HEK293T (cell line): ENCODE results near the gene YBX3.

Experiments used
- CTCF ChIA-PET: fragments of 350-600 bp; formaldehyde crosslinking; extraction: SDS; loops from one replicate; lab custom pipeline; 2021; ENCODE audit warnings: antibody characterized with exemption, inconsistent platforms; lab: Yijun Ruan, JAX
- POLR2A ChIA-PET: fragments of 350-600 bp; formaldehyde crosslinking; extraction: SDS; loops from one replicate; lab custom pipeline; 2020; ENCODE audit warnings: antibody characterized with exemption, inconsistent platforms; lab: Yijun Ruan, JAX
- DNase-seq: peaks from one replicate; pipeline ENCODE4 v3.0.0; 2012; ENCODE audit warnings: mixed read lengths; ENCODE audit errors: extremely low spot score
- ARNT ChIP-seq: fragments of 450-650 bp; IDR thresholded peaks from 2 replicates; pipeline ENCODE4 v1.6.1; 2017; ENCODE audit warnings: mild to moderate bottlenecking
- BHLHE40 ChIP-seq: fragments of 450-650 bp; IDR thresholded peaks from 2 replicates; pipeline ENCODE4 v1.6.1; 2016; ENCODE audit warnings: mild to moderate bottlenecking, moderate library complexity, borderline replicate concordance
- CTBP1 ChIP-seq: fragments of 450-650 bp; IDR thresholded peaks from 2 replicates; pipeline ENCODE4 v1.6.1; 2016; ENCODE audit warnings: borderline replicate concordance
- ELF4 ChIP-seq: fragments of 450-650 bp; IDR thresholded peaks from 2 replicates; pipeline ENCODE4 v1.6.1; 2017; ENCODE audit warnings: antibody characterized with exemption
- FOXA1 ChIP-seq: fragments of 450-650 bp; IDR thresholded peaks from 2 replicates; pipeline ENCODE4 v1.6.1; 2016; ENCODE audit warnings: mild to moderate bottlenecking
- FOXK2 ChIP-seq: fragments of 450-650 bp; IDR thresholded peaks from 2 replicates; pipeline ENCODE4 v1.6.1; 2016; ENCODE audit warnings: mild to moderate bottlenecking
- FOXM1 ChIP-seq: fragments of 450-650 bp; IDR thresholded peaks from 2 replicates; pipeline ENCODE4 v1.6.1; 2017; ENCODE audit warnings: mild to moderate bottlenecking, borderline replicate concordance
- HDGF ChIP-seq: fragments of 450-650 bp; IDR thresholded peaks from 2 replicates; pipeline ENCODE4 v1.6.1; 2017; ENCODE audit warnings: antibody characterized with exemption, borderline replicate concordance
- L3MBTL2 ChIP-seq: fragments of 450-650 bp; conservative IDR thresholded peaks from 2 replicates; pipeline ENCODE4 v1.6.1; 2016; ENCODE audit warnings: mild to moderate bottlenecking
- LEF1 ChIP-seq: fragments of 450-650 bp; IDR thresholded peaks from 2 replicates; pipeline ENCODE4 v1.6.1; 2017; ENCODE audit warnings: mild to moderate bottlenecking, borderline replicate concordance
- NFRKB ChIP-seq: fragments of 450-650 bp; IDR thresholded peaks from 2 replicates; pipeline ENCODE4 v1.6.1; 2016; ENCODE audit warnings: mild to moderate bottlenecking, moderate library complexity
- SP1 ChIP-seq: fragments of 450-650 bp; IDR thresholded peaks from 2 replicates; pipeline ENCODE4 v1.6.1; 2017
- SUZ12 ChIP-seq: fragments of 450-650 bp; IDR thresholded peaks from 2 replicates; pipeline ENCODE4 v1.6.1; 2016; ENCODE audit warnings: mild to moderate bottlenecking
- TARDBP ChIP-seq: fragments of 450-650 bp; IDR thresholded peaks from 2 replicates; pipeline ENCODE4 v1.6.1; 2016
- ZNF384 ChIP-seq: fragments of 450-650 bp; IDR thresholded peaks from 2 replicates; pipeline ENCODE4 v1.6.1; 2016
- TF ChIP-seq, protein P1 (sequence below): fragments of 450-650 bp; IDR thresholded peaks from 2 replicates; pipeline ENCODE4 v1.6.1; 2016

The YBX3 gene

DNA sequence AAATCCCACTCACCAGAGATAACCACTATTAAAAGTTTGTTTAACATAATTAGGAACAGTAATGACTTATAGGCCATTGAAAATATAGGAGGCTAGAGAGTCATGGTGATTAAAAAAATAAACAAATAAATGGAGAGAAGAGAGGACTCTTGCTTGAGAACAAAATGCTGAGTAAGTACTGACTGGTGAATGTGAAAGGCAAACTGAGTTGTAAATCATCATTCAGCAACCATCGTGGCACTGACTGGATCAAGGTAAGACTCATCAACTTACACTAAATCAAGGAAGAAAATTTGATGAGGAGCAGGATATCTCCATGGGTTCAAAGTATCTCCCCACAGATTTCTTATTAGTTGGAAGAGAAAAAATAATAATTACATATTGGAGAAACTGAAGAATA, 14.1 kb upstream of the YBX3 start:
- CTCF ChIA-PET = no interaction called here
- no peak for DNase-seq
- TF ChIP-seq, protein P1, sequence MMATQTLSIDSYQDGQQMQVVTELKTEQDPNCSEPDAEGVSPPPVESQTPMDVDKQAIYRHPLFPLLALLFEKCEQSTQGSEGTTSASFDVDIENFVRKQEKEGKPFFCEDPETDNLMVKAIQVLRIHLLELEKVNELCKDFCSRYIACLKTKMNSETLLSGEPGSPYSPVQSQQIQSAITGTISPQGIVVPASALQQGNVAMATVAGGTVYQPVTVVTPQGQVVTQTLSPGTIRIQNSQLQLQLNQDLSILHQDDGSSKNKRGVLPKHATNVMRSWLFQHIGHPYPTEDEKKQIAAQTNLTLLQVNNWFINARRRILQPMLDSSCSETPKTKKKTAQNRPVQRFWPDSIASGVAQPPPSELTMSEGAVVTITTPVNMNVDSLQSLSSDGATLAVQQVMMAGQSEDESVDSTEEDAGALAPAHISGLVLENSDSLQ = peak; percentile 58
- TF ChIP-seq BHLHE40 (no peak), ELF4 (no peak)
- POLR2A ChIA-PET = no interaction called here

DNA sequence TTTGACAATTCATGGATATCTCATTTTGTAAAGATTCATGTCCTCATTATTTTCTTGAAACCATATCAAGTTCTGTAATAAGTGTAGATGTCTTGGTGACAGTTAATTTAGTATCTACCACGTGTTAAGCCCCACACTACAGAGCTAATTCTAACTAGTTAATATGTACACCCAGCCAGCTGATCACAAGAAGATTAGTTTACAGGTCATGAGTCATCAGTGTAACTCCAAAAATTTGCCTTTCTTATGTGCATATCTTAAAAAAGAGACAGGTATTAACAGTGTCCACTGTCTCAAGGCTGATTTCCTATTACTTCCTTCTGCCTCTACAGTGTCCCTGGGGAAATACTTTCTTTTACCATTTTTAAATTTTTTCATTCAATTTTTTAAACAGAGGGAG, 13.3 kb upstream of the YBX3 start:
- CTCF ChIA-PET = no interaction called here
- TF ChIP-seq SUZ12 = no peak
- TF ChIP-seq L3MBTL2 = no peak
- no peak for TF ChIP-seq FOXA1
- TF ChIP-seq ELF4 = no peak
- no peak for TF ChIP-seq CTBP1
- no peak for TF ChIP-seq NFRKB
- no peak for TF ChIP-seq BHLHE40
- TF ChIP-seq, protein P1 = no peak
- TF ChIP-seq HDGF = no peak
- TF ChIP-seq ARNT = no peak
- no peak for TF ChIP-seq FOXM1
- TF ChIP-seq ZNF384 = no peak
- TF ChIP-seq FOXK2 = no peak
- no peak for TF ChIP-seq TARDBP
- TF ChIP-seq SP1 = no peak
- no peak for TF ChIP-seq LEF1
- no peak for DNase-seq
- POLR2A ChIA-PET = no interaction called here

DNA sequence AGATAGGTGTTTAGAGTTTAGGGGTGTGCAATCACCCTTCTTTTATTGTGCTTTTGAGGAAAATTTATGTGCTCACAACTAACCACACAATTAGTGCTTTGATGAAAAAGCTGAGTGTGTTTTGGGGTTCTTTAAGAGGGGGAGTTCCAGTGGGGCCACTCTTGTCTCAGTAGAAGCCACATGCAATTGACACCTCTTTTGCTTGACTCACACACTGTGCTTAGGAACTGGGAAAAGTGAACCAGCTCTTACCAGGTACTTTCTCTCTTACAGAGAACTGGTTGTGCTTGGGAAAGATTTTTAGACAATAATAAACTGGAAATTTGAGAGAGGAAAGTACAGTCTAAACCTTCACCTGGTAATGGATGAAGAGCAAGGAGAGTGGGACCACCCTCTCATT, 12.3 kb upstream of the YBX3 start:
- ChIA-PET POLR2A (interaction anchor here (1.8 kb wide), 1 partner anchor 13 kb away, joined by 4 read pairs; no protein-coding TSS in a partner anchor), CTCF (interaction anchor here (0.5 kb wide), 1 partner anchor 39 kb away, joined by 3 read pairs; no protein-coding TSS in a partner anchor)
- TF ChIP-seq CTBP1 = no peak
- TF ChIP-seq FOXA1 = no peak
- no peak for TF ChIP-seq L3MBTL2
- DNase-seq = no peak

DNA sequence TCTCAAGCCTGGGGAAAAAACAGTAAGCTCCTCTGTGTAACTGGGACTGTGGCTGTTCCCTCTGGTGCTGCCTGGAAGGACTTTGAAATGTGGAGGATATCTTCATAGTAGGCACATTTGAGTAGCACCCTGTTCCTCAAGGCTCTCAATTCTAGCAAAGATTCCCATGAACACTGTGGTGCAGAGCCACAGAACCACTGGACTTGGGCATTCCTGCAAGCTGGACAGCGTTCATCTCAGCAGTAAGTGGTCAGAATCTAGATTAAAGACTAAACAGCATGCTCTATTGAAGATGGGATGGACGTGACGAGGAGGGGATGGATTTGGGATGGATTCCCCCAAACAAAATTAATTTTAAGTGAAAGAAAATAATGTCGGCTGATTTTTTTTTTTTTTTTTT, 9.4 kb upstream of the YBX3 start:
- POLR2A ChIA-PET = interaction anchor here (0.6 to 2.5 kb wide), 2 partner anchors 9 to 37 kb away, joined by 3 to 8 read pairs; partner anchors contain the start of gene YBX3
- DNase-seq = no peak
- TF ChIP-seq CTBP1 = no peak
- no peak for TF ChIP-seq TARDBP
- no peak for TF ChIP-seq BHLHE40
- TF ChIP-seq L3MBTL2 = no peak
- TF ChIP-seq ARNT = no peak
- no peak for TF ChIP-seq FOXA1
- TF ChIP-seq SP1 = no peak
- TF ChIP-seq, protein P1 = no peak
- TF ChIP-seq NFRKB = no peak
- TF ChIP-seq SUZ12 = no peak
- no peak for TF ChIP-seq ELF4
- TF ChIP-seq FOXM1 = no peak
- no peak for TF ChIP-seq ZNF384
- TF ChIP-seq HDGF = no peak
- no peak for TF ChIP-seq FOXK2
- TF ChIP-seq LEF1 = no peak
- CTCF ChIA-PET = interaction anchor here (0.6 to 1.2 kb wide), 5 partner anchors 9 to 109 kb away, joined by 3 to 8 read pairs (median 4); no protein-coding TSS in a partner anchor

DNA sequence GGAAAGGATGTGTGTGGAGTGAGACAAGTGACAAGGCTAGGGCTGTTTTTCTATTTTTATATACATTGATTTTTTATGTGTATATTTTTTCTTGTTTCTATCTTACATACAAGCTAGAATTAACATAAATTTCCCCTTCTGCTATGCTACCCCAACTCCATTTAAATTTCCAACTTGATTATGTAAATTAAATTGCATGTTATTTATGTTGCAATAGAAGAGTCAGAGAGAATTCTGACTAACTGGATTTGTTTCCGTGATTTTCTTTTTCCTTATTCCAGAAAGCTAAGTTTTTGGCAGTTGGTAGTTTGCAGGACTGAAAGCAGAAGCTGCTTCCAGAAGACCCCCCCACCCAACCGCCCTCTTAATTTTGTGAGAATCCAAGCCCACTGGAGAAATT, 8.9 kb upstream of the YBX3 start:
- ChIA-PET POLR2A (interaction anchor here (0.6 to 2.5 kb wide), 4 partner anchors 9 to 1838 kb away, joined by 3 to 8 read pairs (median 3); partner anchors contain the start of gene YBX3), CTCF (interaction anchor here (0.6 to 1.2 kb wide), 3 partner anchors 8 to 108 kb away, joined by 3 to 8 read pairs (median 4); no protein-coding TSS in a partner anchor)
- TF ChIP-seq SUZ12 (no peak), FOXA1 (no peak), CTBP1 (no peak), ARNT (no peak), LEF1 (no peak), FOXK2 (no peak), SP1 (no peak), FOXM1 (no peak), ELF4 (no peak), NFRKB (no peak), ZNF384 (no peak), L3MBTL2 (no peak), BHLHE40 (no peak), HDGF (no peak), TARDBP (no peak)
- TF ChIP-seq, protein P1 = no peak
- DNase-seq = no peak

DNA sequence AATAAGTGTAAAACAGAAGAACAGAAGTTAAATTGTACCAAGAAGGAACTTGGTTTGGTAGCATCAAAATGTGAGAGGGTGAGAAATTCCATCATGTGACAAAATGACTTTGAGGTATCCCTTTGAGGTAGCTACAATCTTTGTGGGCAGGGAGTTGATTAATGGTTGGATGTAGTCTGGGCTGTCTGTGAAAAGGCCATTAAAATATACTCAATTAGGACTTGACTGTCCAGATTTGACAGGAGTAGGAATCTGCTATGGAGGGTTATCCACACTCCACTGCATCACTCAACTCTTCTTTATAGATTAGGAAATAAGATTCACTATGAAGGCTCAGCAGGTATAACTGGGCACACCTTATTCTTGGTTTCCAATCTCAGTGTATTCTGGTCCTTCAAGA, 7.4 kb upstream of the YBX3 start:
- TF ChIP-seq BHLHE40 (no peak), SUZ12 (no peak), HDGF (no peak), NFRKB (no peak), ZNF384 (no peak), FOXA1 (no peak), L3MBTL2 (no peak), SP1 (no peak), FOXM1 (no peak), ARNT (no peak)
- TF ChIP-seq, protein P1 = no peak
- no peak for DNase-seq
- ChIA-PET CTCF (no interaction called here), POLR2A (no interaction called here)
